Suppressor macrophage treated with lipopolysaccharide for 4 hours (primary cell): Measurements from ENCODE around the gene ARHGEF4.
"Not testable (repeated sequence)": the region's sequence is repeated elsewhere in the genome, so short reads cannot be mapped to it uniquely, and the experiment has no call there.

Source experiments
- DNase-seq: peaks from one replicate; pipeline ENCODE4 v3.0.0-alpha.2; 2020

ARHGEF4 gene

GRCh38 chr2:130986890-130987493 lies 150.3 kb downstream of the ARHGEF4 start:
- DNase-seq = no peak

GRCh38 chr2:130987519-130988425 lies 151.1 kb downstream of the ARHGEF4 start:
- no peak for DNase-seq

GRCh38 chr2:130991446-130991845 lies 154.7 kb downstream of the ARHGEF4 start:
- DNase-seq = not testable (repeated sequence)

- not testable (repeated sequence) for DNase-seq
Observed at GRCh38 chr2:130992003-130992402, 155.3 kb downstream of the ARHGEF4 start.

GRCh38 chr2:130996691-130997090 lies 160.0 kb downstream of the ARHGEF4 start:
- DNase-seq = no peak

GRCh38 chr2:130997198-130997597 lies 160.5 kb downstream of the ARHGEF4 start:
- DNase-seq = no peak

GRCh38 chr2:130998561-130998960 lies 161.8 kb downstream of the ARHGEF4 start:
- DNase-seq = no peak

GRCh38 chr2:131004446-131005209 lies 167.9 kb downstream of the ARHGEF4 start:
- no peak for DNase-seq

GRCh38 chr2:131005216-131005935 lies 168.7 kb downstream of the ARHGEF4 start:
- DNase-seq = no peak

GRCh38 chr2:131006561-131006960 lies 169.8 kb downstream of the ARHGEF4 start:
- DNase-seq = no peak

GRCh38 chr2:131008967-131009366 lies 172.3 kb downstream of the ARHGEF4 start:
- DNase-seq = no peak

- DNase-seq = no peak
Observed at GRCh38 chr2:131009713-131010475, 173.2 kb downstream of the ARHGEF4 start.

- DNase-seq = no peak
Observed at GRCh38 chr2:131010566-131010965, 173.9 kb downstream of the ARHGEF4 start.

GRCh38 chr2:131011486-131011885 lies 174.8 kb downstream of the ARHGEF4 start:
- no peak for DNase-seq

GRCh38 chr2:131014141-131014540 lies 177.4 kb downstream of the ARHGEF4 start:
- no peak for DNase-seq

- DNase-seq = no peak
Observed at GRCh38 chr2:131015764-131016163, 179.1 kb downstream of the ARHGEF4 start.

GRCh38 chr2:131016826-131017741 lies 180.4 kb downstream of the ARHGEF4 start:
- no peak for DNase-seq

- no peak for DNase-seq
Observed at GRCh38 chr2:131022731-131023130, 186.0 kb downstream of the ARHGEF4 start.

- DNase-seq = no peak
Observed at GRCh38 chr2:131023758-131024157, 187.0 kb downstream of the ARHGEF4 start.

GRCh38 chr2:131026919-131027318 lies 190.2 kb downstream of the ARHGEF4 start:
- DNase-seq = no peak
